GM18526 (cell line): ENCODE data around the gene RIBC2.

Experiments
- POLR2A ChIP-seq: IDR thresholded peaks from 3 replicates; pipeline ENCODE4 v1.6.1; 2011; ENCODE audit not compliant: insufficient read length; ENCODE audit errors: extremely low read depth

Gene RIBC2, protein sequence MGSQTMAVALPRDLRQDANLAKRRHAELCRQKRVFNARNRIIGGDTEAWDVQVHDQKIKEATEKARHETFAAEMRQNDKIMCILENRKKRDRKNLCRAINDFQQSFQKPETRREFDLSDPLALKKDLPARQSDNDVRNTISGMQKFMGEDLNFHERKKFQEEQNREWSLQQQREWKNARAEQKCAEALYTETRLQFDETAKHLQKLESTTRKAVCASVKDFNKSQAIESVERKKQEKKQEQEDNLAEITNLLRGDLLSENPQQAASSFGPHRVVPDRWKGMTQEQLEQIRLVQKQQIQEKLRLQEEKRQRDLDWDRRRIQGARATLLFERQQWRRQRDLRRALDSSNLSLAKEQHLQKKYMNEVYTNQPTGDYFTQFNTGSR

DNA sequence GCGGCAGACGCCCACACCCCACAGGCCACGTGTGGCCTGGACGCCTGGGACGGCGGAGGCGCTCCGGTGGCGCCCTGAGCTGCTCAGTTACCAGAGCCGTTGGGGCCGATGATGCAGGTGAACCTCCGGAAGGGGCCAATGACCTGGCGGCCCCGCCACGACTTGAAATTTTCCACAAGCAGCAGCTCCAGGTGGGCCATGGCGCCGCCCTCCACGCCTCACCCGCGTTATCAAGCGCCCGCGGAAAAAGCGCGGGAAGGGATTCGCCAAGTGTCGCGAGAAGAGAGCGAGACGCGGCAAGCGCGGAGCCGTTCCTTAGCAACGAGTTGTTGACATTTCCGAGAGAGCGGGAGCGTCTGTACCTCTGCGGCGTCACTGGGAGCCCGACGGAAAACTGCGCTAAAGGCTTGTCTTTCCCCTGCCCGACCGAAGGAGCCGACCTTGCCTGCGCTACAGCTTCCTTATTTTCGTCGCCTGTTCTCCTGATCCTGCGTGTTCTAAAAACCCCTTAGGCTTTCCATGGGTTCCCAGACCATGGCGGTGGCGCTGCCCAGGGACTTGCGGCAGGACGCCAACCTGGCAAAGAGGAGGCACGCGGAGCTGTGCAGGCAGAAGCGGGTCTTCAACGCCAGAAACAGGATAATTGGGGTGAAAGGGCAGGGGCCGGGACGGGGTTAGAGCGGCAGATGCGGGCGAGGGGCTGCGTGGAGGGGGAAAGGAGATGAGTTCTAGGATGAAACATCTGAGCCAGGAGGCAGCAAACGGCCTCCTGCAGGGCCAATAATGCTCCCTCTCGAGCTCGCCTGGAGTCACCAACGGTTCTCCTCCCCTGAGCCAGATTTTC lies at the start of gene RIBC2, which contains the start of gene SMC1B:
TSS of gene RIBC2 (plus strand) at position 326 of the 844 bp plus-strand sequence. CDS start at position 520, 194 bp downstream.
TSS of gene SMC1B (minus strand) at position 232 of the 844 bp plus-strand sequence. CDS start at position 200, 32 bp downstream.
- TF ChIP-seq POLR2A, result peak; percentile 15

DNA sequence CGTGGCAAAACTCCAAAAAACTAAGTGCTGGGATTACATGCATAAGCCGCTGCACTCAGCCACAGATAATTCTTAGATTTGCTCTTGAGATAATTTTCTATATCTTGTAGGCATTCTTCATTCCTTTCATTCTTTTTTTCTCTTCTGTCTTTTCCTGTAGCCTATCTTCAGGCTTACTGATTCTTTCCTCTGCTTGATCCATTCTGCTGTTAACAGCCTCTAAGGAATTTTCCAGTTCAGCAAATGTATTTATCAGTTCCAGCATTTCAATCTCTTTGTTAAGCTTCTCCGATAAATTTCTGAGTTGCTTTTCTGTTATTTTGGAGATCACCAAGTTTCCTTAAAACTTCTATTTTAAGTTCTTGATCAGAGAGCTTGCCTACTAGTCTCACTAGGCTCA lies 46.8 kb upstream of the RIBC2 start:
- no peak for TF ChIP-seq POLR2A

DNA sequence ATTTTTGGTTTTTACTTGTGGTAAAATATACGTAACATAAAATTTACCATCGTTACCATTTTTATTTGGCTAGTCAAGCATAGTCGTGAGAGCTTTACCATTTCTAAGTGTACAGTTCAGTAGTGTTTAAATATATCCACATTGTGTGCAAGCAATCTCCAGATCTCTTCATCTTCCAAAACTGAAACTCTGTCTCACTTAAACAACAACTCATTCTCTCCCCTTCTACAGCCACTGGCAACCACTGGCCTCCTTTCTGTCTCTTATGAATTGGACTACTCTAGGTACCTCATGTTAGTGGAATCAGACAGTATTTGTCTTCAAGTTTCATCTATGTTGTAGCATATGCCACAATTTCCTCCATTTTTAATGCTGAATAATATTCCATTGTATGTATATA lies 37.5 kb upstream of the RIBC2 start:
- TF ChIP-seq POLR2A, result no peak

DNA sequence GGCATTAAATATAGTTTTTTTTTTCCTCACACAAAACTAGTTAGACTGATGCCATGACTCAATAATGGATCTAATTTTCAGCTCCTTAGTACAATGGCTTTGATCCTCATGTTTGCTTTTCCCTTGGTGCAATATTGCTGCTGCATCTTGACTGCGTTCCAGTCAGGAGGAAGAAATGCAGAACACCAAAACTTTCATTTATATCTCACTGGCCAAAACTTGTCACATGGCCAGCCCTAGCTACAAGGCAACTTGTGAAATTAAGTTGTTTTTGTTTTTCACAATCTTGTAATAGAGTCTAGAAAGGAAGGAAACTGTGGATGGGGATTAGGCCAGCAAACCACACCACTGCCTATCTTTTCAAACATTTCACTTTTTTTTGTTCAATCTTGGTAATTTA lies 36.8 kb upstream of the RIBC2 start:
- TF ChIP-seq POLR2A, result no peak

DNA sequence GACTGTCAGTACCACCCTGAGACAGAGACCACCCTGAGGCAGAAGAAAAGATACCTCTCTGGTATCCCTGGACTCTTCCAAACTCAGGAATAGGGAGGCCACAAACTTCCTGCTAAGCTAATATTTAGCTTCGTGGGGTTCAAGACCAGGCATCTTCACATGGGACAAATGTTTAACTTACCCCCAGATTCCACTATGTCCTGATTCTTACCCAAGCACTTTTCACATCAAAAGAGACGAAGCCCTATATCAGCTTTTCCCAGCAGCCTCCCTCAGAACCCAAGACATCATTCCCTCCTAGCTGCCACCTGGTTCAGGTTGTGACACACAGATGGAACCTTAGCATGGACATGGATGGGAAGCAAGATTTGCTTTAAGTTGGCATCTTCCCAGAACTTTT lies 32.1 kb upstream of the RIBC2 start:
- TF ChIP-seq POLR2A, result no peak

DNA sequence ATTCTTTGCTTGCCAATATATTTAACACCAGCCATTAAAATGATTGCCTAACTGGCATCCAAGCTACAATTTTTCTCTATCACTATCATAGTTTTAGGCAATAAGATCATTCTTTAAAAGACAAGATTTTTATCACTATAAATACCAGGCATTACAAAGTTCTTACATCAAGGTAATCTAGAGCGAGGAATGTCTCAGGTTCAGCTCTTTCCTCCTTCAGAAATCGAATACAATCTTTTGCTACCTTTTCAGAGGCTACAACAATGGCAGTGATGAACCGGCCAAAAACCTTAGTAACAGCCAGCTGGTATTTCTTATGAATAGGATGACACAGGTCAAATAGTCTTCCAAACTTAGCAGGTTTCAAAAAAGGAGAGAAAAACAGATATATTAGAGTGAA lies 23.9 kb upstream of the RIBC2 start:
- no peak for TF ChIP-seq POLR2A

DNA sequence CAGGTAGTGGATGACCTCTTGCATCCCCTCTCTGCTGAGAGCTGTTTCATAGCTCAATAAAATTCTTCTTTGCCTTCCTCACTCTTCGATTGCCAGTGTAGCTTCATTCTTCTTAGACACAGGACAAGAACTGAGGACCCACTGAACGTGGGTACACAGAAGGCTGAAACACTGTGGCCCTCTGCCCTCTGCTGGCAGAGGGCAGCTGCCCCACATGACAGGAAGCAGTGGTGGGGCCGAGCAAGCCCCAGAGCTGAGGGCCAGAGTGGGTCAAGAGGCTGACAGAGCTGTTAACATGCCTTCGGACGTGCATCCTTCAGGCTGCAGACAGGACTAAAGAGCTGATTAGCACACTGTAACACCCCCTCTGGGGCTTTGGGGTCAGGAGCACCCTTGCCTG lies 15.7 kb upstream of the RIBC2 start:
- no peak for TF ChIP-seq POLR2A

DNA sequence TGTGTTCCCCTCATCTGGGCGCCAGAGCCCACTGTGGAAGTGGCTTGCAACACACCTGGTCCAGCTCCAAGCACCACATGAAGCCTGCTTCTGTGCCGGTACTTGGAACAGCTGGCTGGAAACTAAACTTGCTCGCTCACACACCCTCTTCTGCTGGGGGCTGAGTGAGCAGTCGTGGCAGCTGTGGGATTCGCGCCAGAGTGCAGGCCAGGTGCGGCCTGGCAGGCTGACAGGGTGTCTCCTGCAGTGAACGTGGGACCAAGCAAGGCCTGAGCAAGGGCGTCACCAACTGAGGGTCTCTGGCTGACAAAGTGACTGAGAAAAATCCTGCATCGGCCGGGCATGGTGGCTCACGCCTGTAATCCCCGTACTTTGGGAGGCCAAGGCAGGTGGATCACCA lies 15.3 kb upstream of the RIBC2 start:
- no peak for TF ChIP-seq POLR2A

DNA sequence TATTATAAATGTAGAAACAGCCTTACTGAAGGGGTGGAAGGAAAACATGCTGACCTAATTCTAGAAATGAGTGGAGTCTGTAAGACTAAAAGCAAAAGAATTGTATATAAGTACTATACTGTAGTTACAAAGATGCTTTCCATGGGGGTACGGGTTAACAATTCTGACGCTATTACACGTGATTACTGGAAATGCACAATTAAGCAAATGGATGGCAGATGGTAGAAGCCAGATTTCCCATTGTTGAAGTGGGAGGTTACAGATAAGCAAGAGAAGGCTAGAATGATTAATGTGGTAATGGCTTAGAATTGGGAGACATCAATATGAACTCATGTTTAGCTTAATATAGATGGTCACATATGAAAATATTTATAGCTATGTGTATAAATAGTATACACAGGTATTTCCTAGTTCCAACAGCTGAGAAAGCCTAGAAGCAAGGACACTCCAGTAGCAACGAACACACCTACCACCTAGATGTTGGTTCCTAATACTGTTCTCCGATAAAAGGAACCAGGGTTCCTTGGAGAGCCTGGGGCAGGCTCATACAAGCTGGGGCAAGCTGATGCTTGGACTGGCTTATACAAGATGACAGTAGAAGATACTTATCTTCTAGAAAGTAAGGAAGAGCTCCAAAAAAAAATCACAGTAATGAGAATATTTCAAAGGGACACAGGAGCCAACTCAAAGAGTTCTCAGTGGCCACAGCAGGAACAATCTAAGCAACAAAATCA lies 13.6 kb upstream of the RIBC2 start:
- no peak for TF ChIP-seq POLR2A

DNA sequence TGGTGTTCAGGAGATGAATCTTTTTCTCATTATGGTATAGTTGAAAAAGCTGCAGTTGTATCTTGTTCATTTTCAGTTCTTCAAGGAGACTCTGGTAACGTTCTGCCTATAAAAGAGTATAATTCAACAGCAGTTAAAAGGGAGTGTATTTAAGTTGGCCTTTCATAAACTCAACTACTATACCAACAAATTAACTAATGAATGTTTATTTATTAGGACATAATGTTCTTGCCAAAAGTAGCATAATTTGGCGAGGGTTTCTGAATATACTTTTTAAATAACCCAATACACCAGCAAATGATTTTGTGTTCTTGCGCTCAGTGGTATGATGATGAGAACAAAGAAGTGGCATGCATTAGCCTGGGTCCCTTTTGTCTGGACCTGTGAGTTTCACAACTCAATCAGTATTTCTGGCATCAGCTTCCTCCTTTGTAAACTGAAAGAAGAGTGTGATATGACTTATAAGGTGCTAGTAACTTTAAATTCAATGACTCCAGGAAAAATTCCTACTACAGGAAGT lies 11.0 kb upstream of the RIBC2 start:
- no peak for TF ChIP-seq POLR2A

DNA sequence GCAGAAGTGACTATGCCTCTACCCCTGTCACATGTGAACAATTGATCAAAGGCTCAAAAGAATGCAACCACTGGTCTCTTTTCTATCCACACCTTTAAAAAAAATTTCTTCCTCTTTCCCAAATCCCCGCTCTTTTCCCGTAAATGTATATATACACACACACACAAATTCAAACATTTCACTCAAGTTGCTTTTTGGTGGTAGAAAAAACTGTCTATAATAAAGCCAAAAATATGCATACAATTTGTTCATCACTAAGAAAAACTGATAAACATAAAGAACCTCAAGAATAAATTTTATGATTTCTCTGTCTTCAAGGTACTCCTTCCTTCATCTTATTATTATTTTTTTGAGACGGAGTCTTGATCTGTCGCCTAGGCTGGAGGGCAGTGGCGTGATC lies 5.7 kb upstream of the RIBC2 start:
- no peak for TF ChIP-seq POLR2A

DNA sequence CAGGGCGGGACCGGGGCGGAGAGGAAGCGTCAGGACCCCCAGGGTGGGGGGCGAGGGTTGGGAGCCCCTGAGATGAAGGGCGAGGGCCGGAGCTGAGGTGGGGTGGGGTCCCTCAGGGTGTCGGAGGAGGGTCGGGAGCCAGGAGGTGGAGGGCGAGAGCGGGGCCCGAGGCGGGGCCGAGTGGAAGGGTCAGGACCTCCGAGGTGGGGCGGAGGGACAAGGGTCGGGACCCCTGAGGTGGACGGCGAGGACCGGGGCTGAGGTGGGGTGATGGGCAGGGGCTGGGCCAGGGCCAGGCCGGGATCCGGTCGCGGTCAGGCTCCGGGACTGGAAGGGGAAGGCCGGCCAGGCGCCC lies 503 bp upstream of the RIBC2 start:
- TF ChIP-seq POLR2A, result no peak

DNA sequence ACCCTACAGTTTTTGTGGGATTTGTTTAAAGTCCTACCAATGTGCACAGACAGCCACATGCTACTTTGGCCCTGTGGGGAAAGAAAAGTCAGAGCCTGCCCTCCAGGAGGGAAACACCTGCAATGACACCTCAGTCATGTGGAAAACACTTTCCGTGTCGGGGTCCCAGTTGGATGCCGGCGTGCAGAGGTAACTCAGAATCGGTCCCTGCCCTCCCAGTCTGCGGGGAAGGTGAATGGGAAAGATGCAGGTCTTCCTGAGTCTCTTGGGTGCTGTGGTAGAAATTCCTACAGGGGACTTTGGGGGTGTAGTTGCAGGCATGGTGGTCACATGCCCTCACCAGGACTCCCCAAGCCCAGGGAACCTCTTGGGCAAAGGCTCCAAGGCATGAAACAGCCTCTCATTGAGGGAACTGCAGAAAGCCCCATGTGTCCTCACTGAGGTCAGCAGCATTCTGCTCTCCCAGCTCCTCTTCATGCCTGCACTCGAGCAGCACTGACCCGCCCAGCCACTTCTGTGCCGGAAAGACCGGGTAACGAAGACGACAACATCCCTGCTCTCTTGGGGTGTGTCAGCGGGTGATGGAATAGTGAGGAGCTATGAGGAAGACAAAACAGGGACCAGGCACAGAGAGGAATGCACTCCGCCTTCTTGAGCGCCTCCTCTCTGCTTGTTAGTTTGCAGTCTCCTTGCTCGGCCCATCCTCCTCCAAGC lies 4.7 kb downstream of the RIBC2 start:
- no peak for TF ChIP-seq POLR2A

DNA sequence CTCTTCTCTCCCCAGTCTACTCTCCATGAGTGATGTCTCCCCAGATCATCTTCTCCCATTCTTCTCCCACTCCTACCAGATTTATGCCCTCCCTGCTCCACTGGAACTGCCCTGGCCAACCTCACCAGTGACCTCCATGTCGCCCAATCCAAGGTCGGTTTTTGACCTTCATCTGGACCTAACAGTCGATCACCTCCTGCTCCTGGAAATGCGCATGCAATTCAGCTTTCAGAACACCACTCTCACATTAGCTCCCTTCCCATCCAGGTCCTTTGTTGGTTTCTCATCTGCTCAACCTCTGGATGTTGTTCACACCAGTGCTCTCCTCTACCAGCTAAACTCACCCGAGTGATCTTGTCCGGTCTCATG lies 5.3 kb downstream of the RIBC2 start:
- TF ChIP-seq POLR2A, result no peak

DNA sequence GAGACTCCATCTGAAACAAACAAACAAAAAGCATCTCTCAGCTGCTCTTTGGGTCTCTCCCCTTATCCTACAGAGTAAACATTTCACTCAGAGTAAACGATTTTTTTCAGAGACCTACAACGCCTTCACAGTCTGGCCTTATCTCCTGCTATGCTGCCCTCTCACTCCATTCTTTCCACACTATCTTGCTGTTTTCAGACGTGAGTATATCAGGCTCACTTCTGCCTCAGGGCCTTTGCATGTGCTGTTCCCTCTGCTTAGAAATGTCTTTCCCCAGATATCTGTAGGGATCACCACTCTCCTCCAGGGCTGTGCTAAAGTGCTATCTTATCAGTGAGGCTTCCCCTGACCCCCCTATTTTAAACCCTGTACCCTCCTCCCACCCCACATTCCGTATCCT lies 6.5 kb downstream of the RIBC2 start:
- TF ChIP-seq POLR2A, result no peak

DNA sequence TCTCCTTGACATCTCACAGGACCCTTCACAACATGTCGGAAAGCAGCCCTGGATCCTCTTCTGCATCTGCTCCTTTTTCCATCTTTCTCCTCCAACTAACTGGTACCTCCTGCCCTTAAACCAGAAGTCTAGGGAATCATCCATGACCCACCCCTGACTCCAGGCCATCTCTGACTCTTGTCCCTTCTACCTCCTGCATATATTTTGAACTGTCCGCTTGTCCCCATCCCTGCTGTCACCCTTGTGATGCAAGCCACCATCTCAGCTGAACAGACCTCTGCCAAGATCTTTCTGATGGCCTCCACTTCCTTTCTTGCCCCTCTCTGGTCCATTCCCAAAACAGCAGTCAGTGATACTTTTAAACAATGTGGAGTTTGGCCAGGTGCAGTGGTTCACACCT lies 7.0 kb downstream of the RIBC2 start:
- TF ChIP-seq POLR2A, result no peak
